Ishikawa (cell line): Measurements from ENCODE around the gene DCUN1D1.

ENCODE experiments used
- EP300 ChIP-seq: IDR thresholded peaks from 2 replicates; pipeline ENCODE4 v1.6.1; 2012; ENCODE audit warnings: borderline replicate concordance
- MAX ChIP-seq: IDR thresholded peaks from 2 replicates; pipeline ENCODE4 v1.6.1; 2012
- NFIC ChIP-seq: IDR thresholded peaks from 2 replicates; pipeline ENCODE4 v1.6.1; 2012
- REST ChIP-seq: IDR thresholded peaks from 2 replicates; pipeline ENCODE4 v1.6.1; 2012; ENCODE audit warnings: low read depth, mild to moderate bottlenecking
- TAF1 ChIP-seq: IDR thresholded peaks from 2 replicates; pipeline ENCODE4 v1.6.1; 2012; ENCODE audit warnings: low read depth, mild to moderate bottlenecking
- USF1 ChIP-seq: IDR thresholded peaks from 2 replicates; pipeline ENCODE4 v1.6.1; 2012
- YY1 ChIP-seq: IDR thresholded peaks from 2 replicates; pipeline ENCODE4 v1.6.1; 2012; ENCODE audit warnings: low read depth

- no peak for TF ChIP-seq USF1
- no peak for TF ChIP-seq EP300
- no peak for TF ChIP-seq MAX
- no peak for TF ChIP-seq TAF1
- no peak for TF ChIP-seq YY1
- no peak for TF ChIP-seq REST
- TF ChIP-seq NFIC = no peak
These were observed 44.5 kb downstream of the DCUN1D1 start for GRCh38 chr3:182935803-182936202.
